HG03139 (cell line): ENCODE data around the gene BBS4.
"Not testable (repeated sequence)": the region's sequence is repeated elsewhere in the genome, so short reads cannot be mapped to it uniquely, and the experiment has no call there.

Experiments
- ATAC-seq: cut with Tn5 transposase; IDR thresholded peaks from one replicate; pipeline ENCODE4 v1.9.1; 2021; ENCODE audit not compliant: unreplicated experiment

Gene BBS4

DNA sequence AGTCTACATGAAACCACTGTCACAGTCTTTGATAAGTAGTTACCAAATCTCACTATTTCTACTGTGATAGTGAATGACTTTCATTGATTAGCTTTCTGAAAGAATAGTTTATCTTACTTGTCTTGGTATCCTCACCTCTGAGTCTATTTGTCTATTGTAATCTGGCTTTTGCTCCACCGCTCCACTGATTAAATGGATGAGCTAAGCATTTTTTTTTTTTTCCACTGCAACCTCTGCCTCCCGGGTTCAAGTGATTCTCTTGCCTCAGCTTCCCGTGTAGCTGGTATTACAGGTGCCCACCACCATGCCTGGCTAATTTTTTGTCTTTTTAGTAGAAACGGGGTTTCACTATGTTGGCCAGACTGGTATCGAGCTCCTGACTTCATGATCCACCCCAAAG lies 12.9 kb downstream of the BBS4 start:
- ATAC-seq, result no peak

DNA sequence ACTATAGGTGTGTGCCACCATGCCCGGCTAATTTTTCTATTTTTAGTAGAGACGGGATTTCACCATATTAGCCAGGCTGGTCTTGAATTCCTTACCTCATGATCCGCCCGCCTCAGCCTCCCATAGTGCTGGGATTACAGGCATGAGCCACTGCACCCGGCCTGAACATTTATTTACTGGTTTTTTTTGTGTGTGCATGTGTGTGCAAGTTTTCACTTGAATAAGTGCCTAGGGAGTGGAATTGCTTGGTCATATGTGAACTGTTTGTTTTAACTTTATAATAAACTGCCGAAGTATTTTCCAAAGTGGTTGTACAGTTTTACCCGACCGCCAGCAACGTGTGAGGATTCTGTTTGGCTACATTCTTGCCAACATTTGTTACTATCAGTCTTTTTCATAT lies 14.1 kb downstream of the BBS4 start:
- ATAC-seq, result no peak

DNA sequence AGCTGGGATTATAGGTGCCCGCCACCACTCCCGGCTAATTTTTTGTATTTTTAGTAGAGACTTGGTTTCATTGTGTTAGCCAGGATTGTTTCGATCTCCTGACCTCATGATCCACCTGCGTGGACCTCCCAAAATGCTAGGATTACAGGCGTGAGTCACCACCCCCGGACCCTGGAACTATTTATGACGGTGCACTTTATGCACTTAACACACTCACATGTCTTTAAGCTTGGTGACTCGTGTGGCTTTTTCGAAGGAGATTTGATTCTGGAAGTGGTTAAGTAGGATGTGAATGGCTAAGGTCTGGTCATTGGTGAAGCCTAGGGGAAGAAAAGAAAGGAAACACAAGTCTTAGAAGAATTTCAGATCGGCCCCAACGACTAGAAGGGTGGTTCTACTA lies 20.3 kb downstream of the BBS4 start:
- ATAC-seq, result no peak

DNA sequence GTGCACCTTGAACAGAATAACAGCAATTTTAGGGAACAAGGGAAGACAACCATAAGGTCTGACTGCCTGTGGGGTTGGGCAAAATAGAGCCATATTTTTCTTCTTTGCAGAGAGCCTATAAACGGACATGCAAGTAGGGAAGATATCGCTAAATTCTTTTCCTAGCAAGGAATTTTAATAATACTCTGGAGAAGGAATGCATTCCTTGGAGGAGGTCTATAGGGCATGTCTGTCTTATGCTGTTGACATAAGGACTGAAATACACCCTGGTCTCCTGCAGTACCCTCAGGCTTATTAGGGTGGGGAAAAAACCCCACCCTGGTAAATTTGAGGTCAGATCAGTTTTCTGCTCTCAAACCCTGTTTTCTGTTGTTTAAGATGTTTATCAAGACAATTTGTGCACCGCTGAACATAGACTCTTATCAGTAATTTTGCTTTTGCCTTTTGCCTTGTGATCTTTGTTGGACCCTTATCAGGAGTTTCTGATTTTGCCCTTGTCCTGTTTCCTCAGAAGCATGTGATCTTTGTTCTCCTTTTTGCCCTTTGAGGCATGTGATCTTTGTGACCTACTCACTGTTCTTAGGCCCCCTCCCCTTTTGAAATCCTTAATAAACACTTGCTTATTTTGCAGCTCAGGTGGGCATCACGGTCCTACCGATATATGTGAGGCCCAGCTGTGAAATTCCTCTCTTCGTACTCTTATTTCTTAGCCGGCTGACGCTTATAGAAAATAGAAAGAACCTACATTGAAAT lies 22.7 kb downstream of the BBS4 start:
- not testable (repeated sequence) for ATAC-seq

DNA sequence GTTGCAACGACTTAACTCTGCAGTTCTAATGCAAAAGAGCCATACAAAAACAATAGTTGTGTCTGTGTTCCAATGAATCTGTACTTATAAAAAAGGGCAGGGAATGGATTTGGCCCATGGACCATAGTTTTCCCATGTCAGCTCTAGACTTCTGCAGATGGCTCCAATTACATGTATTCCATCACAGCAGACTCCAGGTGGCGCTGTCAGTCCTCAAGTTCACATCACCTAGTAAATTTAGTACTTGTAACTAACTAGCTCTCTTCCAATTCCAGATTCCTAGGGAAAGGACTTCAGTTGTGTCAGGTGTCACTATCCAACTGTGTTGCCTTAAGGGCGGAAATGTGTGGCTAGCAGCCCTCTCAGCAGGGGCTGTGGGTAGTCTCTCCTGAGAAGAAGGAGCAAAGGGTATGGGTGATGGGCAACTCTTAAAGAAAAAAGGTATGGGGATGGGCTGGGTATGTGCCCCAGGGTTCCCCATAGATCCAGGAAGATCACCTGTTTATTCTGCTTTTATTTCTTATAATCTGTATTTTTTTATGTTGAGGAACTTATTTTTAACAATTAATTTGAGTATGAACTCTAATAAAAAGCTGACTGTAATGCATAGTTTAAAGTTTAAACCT lies 36.2 kb downstream of the BBS4 start:
- ATAC-seq, result no peak

DNA sequence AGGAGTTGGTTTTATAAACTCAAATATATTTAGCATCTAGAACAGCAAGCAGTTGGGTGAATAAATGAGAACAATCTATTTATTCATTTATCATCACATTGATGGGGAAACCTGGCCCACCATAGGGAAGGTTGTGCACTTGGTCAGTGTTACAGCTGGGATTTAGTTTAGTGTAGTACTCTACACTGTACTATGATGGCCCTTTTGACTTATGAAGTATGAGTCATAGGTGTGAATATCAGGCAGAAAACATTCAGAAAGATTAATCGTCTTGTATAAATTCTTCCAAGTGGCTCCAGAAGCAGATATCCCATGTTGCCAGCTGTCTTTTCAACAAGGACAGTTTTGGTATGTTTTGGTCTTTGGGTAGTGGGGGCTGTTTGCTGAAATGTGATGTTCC lies 38.0 kb downstream of the BBS4 start:
- no peak for ATAC-seq

DNA sequence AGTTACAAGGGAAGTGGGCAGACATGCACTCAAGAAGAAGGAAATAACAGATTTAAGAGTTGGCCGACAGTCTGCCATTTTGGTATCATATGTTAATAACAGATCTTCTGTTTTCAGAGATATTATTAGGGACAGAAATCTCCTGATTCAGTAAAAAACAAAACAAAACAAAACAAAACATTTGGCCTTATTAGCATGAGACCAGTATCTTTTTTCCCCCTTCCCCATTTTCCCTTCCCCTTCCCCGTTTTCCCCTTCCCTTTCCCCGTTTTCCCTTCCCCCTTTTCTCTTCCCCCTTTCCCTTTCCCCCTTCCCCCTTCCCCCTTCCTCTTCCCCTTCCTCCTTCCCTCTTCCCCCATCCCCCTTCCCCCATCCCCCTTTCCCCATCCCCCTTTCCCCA lies 39.4 kb downstream of the BBS4 start:
- no peak for ATAC-seq

DNA sequence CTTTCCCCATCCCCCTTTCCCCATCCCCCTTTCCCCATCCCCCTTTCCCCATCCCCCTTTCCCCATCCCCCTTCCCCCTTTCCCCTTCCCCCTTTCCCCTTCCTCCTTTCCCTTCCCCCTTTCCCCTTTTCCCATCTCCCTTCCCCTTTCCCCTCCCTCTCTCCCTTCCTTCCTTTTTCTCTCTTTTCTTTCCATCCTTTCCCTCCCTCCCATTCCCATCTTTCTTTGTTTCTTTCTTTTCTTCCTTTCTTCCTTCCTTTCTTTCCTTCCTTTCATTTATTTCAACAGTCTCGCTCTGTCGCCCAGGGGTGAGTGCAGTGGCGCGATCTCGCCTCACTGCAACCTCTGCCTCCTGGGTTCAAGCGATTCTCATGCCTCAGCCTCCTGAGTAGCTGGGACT lies 39.8 kb downstream of the BBS4 start:
- ATAC-seq, result not testable (repeated sequence)

DNA sequence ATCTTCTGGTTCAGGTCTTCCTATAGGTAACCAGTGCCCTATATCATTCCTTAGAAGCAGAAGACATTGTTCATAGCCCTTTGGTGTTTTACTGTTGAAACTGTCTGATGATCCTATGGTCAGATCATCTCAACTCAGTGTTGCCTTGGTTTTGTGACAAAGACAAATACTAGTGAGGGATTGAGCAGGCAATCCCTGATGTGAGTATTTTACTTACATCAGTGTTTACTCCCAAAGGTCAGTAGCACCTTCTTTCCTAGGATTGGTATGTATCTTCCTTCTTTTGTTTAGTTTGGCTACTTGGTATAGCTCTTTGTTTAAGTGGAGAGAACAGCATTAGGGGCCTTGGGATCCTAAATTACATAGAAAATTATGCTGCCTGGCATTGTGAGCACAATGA lies 41.1 kb downstream of the BBS4 start:
- no peak for ATAC-seq

DNA sequence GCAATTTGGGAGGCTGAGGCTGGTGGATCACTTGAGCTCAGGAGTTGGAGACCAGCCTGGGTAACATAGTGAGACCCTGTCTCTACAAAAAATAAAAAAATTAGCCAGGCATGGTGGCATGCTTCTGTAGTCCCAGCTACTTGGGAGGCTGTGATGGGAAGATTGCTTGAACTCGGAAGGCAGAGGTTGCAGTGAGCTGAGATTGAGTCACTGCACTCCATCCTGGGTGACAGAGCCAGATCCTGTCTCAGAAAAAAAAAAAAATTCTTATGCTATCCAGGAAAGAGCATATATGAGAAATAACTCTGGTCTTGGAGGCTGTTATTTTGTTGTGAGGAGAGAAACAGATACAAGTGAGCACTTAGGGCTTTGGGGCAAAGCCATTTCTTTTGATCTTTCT lies 42.2 kb downstream of the BBS4 start:
- not testable (repeated sequence) for ATAC-seq

DNA sequence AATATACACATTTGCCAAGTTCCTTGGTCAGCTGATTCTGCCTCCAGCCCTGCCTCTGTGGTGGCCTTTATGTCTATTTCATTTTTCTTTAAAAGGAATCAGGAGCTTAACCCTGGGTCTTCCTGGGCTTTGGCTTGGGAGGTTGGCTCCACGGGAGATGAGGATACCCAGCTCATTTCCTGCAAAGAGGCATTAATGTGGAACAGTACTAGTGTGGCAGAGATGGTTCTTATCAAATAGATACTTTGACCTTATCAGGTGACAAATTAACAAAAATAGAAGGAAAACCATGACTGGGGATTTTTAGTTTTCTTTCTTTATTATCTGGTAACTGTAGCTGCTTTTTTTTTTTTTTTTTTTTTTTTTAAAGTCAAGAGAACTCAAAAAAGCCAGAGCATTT lies 42.8 kb downstream of the BBS4 start:
- no peak for ATAC-seq

DNA sequence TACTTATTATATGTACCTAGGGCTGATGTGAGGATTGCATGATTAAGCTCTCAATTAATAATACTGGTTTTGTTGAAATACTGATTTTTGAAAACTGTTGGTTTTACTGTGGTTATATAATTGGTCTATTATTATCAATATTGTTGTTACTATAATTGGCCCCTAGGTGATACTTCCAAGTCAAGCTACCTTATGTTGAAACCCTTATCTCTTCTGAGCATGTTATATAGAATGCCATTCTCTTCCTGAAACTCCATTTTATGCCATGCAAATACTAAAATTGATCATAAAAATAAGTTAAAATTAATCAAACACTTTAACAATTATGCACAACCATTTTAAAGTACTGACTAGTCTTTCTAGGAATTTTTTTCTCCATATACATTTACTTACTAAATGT lies 46.1 kb downstream of the BBS4 start:
- no peak for ATAC-seq

DNA sequence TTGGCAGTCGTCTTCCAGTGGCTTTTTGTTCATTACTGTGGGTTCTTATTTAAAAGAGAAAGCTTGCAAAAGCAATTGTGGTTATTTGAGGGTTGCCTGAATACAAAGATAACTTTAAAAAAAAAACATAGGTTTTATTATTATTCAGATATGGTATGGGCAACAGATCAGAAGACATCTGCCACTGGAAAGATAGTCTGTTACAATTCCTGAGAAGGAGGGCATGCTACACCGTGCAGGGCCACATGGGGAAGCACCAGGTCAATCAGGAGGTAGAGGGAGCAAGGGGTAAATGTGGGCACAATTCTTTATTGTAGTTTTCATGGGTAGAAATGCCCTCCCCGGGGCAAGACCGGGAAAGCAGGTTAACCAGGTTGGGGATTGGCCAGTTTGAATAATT lies 46.5 kb downstream of the BBS4 start:
- ATAC-seq, result no peak

DNA sequence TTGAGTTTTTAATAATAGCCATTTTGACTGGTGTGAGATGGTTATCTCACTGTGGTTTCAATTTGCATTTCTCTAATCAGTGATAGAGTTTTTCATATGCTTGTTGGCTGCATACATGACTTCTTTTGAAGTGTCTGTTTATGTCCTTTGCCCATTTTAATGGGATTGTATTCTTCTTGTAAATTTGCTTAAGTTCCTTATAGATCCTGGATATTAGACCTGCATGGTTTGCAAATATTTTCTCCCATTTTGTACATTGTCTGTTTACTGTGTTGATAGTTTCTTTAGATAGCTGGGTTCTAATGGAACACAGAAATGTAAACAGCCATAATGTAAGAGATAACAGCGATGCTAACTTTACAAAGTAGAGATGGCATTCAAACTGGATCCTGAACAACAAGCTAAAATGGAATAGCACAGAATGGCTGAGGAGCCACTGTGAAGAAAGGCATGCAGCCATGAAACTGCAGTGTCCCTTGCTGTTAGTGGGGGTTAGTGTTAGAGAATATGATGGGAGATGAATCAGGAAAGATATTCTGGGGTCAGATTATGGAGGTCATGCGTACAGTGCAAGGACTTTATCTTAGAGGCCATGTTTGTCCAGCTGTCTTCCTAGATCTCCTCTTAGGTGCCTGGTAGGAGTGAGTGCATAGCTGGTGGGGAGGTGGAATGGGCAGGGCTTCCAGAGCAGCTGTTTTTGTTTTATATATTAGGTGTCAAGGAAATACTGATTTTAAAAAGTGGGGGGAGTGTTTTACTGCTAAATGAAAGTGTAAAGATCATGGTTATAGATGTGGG lies 48.1 kb downstream of the BBS4 start:
- no peak for ATAC-seq

DNA sequence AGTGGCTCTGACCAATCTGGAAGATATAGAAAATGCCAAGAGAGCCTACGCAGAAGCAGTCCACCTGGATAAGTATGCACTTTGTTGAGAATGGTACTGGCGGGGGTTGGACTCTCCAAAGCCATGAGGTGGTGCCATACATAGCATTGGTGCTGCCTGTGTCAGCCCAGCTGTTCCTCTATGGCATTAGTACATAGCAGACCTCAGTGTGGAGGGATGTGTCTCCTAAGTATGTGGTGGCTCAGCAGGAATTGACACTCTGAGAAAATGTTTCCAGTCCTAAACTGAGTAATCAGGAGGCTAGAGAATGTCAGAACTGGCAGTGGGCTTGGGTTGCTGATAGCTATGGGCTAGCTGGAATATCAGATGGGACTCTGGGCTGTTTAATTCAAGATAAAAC lies 49.1 kb downstream of the BBS4 start:
- no peak for ATAC-seq

DNA sequence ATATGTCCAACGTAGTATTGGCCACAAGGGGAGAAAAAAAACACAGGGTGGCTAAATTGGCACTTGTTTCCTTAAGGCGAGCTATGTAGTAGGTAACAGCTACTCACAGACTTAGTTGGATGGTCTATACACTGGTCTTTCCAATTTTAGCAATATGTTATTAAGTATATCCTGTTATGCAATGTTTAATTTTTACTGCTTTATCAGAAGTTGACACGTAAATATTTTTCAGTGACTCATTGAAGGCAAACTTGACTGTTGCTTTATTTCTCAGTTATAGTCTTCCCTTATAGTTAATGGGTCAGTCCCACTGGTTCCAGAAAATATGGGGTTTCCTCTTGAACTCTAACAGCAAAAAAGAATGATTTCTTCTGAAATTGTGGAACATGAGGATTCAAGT lies 51.1 kb downstream of the BBS4 start:
- ATAC-seq, result no peak

DNA sequence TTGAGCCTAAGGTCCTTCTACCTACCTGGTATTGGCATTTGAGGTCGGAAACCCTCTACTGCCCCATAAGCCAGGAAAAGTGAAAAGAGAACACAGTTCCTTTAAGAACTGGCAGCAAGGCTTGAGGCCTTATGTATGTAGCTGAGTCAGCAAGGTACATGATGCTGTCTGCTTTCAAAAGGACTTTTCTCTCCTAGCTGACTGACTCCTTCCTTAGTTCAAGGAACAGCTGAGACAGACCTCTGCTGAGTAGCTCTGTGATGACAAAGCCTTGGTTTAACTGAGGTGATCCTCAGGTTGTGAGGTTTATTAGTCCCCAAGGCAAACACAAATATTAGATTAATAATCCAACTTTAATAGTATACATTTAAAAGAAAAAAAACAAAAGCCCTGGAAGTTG lies 51.7 kb downstream of the BBS4 start:
- ATAC-seq, result no peak

DNA sequence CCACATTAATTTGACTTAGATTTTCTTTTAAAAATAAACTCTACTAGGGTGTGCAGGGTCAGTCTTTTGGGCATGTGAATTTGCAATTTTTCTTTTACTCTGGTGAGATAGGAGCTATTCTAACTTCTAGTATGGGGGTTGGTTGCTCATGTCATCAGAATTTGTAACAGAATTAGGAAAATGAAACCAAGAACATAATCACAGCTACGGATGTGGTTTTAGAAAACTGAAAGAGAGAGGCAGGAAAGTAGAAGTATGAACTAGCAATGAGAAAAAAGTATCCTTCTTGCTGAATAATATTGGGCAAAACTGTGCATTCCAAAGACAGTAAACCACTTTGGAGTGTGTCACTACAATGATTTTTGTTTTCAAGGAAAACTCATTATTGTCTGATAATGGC lies 54.2 kb downstream of the BBS4 start:
- no peak for ATAC-seq

DNA sequence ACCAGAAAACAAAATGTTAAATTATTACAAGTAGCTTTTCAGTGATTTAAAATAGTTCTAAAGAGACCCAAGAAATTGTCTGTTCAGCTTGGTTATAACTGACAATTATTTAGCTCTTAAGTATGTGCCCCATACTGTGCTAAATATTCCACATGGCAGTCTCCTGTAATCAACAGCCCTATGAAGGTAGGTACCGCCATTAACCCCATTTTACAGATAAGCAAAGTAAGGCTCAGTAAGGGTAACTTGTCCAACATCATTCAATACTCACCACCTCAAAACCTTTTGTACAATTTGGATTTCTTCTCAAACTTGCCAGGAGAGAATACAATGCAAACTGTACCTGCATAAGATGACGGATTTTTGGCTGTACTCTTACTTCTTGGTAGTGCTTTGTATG lies 63.7 kb downstream of the BBS4 start:
- ATAC-seq, result no peak

DNA sequence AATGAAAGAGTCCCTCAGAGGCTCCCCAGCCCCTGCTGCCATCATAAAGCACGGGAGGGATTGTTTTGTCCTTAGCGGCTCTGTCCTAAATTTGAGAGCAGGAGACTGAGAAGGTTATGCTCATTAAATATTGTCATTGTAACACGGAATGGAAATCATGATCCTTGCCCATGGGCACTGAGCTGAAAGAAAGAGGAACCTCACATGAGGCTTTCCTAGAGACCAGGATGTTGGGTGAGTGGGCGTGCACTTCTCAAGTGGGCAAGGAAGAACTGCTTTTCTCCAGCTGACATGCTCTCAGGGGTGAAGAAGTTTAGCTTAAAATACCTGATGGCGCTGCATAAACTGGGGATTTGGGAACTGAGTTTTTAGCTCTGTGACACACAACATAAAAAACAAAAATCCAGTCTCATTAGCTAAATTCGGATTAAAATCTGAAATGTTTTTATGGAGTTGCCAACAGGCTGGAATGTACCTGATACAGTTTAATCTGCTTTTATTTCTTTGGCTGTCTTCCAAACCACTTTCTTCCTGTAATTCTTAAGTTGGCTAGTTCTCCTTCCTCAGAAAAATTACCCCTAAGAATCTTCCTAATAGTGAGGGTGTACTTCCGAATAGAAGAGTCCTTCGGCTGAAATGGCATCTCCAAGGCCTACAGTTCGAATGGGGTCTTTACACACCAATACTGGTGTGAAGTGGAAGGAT lies 65.9 kb downstream of the BBS4 start:
- no peak for ATAC-seq

DNA sequence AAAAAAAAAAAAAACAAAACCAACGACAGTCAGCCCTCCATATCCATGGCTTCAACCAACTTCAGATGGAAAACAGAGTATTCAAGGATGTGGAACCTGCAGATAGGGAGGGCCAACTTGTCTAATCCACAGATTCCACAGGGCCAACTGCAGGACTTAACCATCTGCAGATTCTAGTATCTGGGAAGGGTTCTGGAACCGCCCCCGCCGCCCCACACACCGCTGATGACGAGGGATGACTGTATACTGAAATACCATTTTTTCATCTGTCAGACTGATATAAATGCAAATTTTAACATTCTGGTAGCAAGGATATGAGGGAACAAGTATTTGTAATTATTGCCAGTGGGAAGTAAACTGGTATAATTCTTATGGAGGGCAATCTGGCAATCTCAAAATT lies 68.1 kb downstream of the BBS4 start:
- ATAC-seq, result no peak

DNA sequence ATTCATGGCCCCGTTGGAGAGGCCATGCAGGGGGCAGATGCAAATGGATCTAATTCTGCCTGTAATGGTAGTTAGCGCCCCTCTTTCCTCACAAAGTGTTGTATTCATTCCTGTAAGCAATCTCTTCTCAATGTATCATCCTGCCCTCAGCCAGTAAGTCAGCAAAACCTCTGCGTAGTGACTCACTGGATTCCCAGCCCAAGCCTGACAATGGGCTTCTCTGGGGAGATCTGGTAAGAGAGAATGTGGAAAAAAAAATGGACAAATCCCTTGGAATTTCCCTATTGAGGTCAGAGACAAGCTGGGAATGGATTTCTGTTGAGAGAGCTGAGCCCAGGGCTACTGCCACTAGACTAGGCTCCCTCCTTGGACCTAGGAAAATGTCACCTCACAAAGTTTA lies 72.2 kb downstream of the BBS4 start:
- ATAC-seq, result no peak
